Measurements from ENCODE around the gene KLC1.

The KLC1 gene

GRCh38 chr14:103716899-103717411 is 87.9 kb downstream of the KLC1 start:
- DNase-seq (ENCODE audit: low read depth in 2 of 2), result no peak

DNA sequence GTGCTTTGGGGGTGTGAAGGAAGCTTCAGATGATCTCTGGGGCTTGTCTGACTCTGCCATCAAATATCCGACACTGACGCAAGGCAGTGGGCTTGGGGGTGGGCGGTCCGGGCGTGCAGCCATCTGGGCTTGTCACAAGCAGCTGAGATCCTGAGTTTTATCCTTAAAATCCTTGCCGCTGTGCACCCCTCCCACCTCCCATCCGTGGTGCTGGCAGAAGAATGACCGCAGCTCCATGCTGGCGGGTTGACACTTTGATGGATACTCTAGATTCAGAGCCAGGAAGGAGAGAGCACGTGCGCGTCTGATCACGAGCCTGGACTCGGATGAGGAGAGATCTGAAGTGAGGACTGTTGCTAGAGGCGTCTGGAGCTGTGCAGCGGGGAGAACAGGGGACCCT is 89.6 kb downstream of the KLC1 start:
- DNase-seq (ENCODE audit: low read depth in 2 of 2), result no peak

- no peak for DNase-seq (ENCODE audit: low read depth in 2 of 2)
Measured at GRCh38 chr14:103719751-103720150, 90.7 kb downstream of the KLC1 start.

DNA sequence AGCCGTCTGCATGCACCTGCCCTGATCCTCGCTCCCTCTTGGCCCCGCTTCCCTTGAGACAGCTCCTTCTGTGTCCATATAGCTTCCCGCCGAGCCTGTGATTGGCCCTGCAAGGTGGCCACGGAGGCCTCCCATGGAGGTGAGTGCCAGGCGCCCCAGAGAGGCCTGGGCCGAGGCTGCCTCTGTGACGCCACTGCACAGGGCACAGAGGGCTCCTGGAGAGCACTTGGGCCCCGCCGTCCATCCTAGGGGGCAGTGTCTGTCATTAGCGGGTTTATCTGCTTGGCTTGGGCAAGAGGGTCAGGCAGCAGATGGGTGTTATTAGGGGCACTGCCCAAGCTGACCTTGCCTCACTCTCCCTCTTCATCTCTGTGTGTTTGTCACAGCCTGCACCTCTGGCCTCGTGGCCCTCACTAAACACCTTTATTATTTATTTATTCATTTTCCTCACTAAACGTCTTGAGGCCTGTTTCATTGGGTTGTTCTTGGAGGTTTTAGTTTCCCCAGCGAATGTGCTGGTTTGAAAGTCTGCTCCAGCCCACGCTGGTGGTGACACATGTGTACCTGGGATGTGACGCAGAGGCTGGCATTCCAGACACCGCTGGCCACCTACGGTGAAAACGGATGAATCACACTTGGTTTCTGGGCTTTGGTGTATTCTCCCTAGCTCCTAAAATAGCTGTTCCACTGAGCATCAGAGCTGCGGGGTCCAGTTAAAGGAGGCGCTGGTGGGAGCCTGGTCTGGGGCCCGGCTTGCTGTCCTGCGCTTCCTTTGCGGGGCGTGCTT is 92.5 kb downstream of the KLC1 start:
- no peak for DNase-seq (ENCODE audit: low read depth in 2 of 2)

GRCh38 chr14:103723748-103724081 is 94.7 kb downstream of the KLC1 start:
- DNase-seq (ENCODE audit: low read depth in 2 of 2), result no peak

DNA sequence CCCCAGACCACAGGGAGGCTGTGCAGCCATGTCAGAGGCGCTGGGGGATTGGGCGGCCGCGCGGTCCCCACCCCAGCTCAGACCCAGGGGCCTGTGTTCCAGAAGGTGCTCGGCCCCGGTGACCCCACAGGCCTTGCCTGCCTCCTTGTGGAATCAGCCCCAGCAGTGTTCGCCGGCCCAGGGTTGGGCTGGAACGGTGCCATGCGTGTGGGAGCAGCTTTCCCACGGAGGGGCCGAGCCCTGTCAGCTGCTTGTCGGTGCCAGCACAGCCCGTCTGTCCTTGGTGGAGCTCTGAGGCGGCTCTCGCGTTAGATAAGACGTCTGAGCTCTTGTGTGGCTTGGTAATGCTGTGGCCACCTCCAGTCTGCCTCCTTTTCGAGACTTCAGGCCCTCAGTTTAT is 95.1 kb downstream of the KLC1 start:
- DNase-seq (ENCODE audit: low read depth in 2 of 2), result no peak

DNA sequence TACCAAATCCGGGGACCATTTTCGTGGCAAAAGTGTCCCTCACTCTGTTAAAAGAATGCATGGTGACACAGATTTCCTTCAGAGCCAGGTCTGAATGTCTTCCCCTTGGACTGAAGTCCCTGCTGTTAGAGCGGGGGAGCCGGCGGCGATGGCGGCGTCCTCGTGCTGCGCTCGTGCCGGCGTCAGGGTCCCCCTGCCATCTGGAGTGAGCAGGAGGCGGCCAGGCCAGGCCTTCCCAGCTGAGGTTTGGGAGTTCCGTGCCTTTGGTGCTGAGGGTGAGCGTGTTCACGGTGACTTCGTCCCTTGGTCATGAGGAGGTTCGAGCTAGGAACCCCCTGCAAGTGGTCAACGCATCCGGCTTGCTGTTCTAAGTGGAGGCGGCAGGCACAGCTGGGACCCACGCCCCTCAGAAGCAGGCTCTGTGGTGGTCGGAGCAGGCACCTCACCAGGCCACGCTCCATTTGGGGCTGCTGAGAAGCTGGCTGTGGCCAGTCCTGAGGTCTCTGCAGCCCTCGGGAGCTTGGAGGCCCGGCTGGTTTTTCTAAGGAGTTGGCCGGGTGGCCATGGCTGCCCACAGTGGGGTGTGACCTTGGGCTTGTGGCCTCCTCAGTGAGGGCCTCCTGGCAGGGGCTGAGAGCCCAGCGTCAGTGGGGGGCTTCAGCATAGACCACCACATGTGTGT is 96.1 kb downstream of the KLC1 start:
- DNase-seq (ENCODE audit: low read depth in 2 of 2), result no peak

DNA sequence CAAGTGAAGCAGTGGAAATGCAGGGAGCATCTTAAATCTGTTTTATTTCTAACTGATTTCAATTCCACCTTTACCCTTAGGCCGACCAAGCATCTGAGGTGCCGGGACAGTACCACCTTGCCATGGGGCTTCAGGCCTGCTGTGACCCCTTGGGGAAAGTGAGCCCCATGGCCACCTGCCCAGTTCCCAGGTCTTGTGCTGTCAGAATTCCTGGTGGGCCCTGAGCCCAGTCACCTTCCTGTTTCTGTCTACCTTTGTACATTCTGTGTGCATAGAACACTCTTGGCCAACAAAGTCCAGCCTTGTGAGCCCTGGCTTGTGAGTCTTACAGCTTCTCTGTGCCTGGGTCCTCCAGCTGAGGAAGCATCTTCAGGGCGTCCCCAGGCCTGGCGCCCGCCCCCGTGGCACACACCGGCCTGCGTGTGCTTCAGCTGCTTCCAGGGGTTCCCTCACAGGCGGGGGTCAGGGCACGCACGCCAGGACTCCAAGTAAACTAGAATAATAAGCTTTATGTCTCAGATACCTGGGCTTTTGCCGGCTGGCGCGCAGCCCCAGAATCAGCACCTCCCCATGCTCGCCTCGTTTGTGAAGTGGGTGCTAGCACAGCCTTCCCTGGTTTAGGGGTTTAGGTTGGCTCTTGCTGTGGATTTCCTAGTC is 96.9 kb downstream of the KLC1 start:
- DNase-seq (ENCODE audit: low read depth in 2 of 2), result no peak

GRCh38 chr14:103726474-103726873 is 97.5 kb downstream of the KLC1 start:
- no peak for DNase-seq (ENCODE audit: low read depth in 2 of 2)

DNA sequence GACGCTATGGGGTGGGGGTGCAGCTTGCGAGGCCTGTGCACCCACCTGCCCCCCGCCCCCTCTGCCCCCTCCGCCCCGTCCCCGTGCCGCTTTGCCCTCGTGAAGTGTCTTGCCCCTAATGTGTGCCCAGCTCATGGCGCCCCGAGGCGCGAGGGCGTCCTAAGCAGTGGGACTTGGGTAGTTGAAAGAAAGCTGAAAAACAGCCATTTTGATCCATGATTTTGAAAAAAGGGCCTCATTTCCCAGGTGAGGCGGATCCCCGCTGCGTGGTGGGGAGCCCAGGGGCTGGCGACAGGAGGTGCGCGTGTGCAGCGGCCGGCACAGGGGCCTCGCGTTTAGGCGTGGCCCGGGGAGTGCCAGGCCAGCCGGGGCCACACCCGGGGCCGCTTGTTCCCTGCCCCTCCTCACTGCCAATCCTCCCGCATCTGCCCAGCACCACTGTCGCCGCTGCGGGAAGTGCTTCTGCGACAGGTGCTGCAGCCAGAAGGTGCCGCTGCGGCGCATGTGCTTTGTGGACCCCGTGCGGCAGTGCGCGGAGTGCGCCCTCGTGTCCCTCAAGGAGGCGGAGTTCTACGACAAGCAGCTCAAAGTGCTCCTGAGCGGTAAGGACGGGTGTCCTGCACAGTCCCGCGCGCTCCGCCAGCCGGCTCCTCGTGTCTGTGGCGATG is 98.4 kb downstream of the KLC1 start:
- no peak for DNase-seq (ENCODE audit: low read depth in 2 of 2)

- DNase-seq (ENCODE audit: low read depth in 2 of 2), result no peak
Measured at GRCh38 chr14:103728141-103728540, 99.1 kb downstream of the KLC1 start.

DNA sequence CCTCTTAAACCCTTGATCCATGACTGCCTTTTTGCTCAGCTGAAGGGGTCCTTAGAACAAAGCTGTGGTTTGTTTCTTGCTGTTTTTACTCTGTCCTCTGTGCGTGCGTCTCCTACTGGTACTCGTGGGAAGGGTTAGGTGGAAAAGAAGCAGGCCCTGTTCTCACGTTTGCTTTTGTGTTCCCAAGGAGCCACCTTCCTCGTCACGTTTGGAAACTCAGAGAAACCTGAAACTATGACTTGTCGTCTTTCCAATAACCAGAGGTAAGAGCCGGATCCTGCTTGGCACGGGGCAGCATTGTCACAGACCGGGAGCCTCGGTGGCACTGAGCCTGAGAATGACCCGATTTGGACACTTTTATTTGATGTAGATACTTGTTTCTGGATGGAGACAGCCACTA is 99.7 kb downstream of the KLC1 start:
- no peak for DNase-seq (ENCODE audit: low read depth in 2 of 2)

- DNase-seq (ENCODE audit: low read depth in 2 of 2), result no peak
Measured at GRCh38 chr14:103729496-103730448, 100.8 kb downstream of the KLC1 start.

- DNase-seq (ENCODE audit: low read depth in 2 of 2), result no peak
Measured at GRCh38 chr14:103730490-103731035, 101.6 kb downstream of the KLC1 start.

GRCh38 chr14:103731481-103731880 is 102.5 kb downstream of the KLC1 start:
- no peak for DNase-seq (ENCODE audit: low read depth in 2 of 2)

GRCh38 chr14:103731916-103732867 is 103.2 kb downstream of the KLC1 start:
- no peak for DNase-seq (ENCODE audit: low read depth in 2 of 2)

DNA sequence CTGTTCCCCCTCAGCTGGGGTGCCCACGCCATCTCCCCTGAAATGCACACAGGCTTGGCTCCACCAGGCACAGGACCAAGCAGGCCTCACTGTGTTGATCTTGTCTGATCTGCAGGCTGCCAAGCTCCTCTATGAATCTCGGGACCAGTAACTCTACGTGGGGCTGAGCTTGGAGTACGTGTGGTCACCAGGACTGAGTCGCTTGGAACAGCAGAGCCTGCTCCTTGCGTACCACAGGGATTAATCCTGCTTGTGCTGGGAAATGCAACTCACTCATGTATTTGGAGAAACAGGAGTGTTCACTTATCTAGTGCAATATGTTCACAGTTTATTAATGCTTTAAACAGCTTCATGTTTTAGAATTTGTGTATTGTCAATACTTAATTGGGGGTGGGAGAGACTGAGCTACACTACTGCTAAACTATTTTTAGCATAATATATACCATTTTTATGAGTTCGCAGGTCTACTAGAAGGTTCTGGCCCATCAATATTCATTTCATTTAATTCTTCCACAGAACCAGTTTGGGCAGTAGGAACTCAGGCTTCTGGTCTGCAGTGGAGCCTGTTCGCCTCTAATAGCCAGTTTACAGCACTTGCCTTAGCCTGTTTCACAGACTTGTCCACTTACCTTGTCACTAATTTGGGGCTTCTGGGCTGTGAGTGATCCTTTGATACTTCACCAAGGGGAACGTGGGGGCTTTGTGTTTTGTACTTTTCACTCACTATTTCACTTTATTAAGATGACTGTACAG is 104.0 kb downstream of the KLC1 start:
- no peak for DNase-seq (ENCODE audit: low read depth in 2 of 2)

DNA sequence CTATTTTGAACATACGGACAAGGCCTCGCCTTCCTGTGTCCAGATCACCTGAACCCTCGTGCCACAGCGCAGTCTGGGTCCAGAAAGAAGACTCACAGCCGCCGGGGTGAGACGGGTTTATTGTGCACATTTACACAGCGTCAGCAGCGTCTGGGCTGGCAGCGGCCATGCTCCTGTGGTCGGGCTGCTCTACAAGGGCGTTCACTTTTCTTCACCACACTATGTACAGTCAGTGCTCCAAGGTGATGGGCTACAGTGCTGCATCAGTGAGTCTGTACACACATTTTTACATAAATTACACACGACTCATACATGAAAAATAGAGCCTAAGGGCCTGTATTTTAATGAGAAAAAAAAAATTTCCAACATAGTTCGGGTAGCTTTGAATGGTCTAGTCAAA is 104.6 kb downstream of the KLC1 start:
- no peak for DNase-seq (ENCODE audit: low read depth in 2 of 2)
